ENCODE data around the gene PLA2G1B.

DNA sequence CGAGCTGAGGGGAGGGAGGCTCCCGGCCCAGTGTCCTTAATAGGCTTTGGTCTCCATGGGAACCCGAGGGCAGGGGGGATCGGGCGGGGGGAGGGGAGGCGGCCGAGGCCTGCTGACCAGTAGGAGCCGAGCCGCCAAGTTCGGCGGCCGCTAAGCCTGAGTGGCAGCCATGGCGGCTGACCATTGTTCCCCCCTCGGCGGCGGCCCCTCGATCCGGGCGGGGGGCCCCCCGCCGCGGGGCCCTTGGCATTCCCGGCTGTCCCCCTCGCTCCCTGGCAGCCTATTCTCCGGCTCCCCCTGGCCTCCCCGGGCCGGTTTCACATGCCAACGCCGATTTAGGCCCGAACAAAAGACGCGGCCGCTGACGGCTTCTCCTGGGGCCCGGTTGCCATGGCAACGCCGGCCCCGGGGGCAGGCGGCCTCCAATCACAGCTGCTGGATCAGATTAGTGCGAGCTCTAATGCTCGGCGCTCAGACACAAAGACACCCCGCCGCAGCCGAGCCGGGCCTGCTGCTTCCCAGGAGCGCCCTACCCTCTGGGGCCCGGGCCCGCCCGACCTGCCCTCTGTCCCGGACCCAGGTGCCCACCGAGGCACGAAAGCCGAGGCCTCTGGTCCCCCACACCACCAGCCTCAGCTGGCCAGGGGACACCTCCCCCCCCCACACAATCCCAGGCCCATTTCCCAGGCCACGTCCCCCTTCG is 34.1 kb upstream of the PLA2G1B start:
- TF ChIP-seq, protein P1, sequence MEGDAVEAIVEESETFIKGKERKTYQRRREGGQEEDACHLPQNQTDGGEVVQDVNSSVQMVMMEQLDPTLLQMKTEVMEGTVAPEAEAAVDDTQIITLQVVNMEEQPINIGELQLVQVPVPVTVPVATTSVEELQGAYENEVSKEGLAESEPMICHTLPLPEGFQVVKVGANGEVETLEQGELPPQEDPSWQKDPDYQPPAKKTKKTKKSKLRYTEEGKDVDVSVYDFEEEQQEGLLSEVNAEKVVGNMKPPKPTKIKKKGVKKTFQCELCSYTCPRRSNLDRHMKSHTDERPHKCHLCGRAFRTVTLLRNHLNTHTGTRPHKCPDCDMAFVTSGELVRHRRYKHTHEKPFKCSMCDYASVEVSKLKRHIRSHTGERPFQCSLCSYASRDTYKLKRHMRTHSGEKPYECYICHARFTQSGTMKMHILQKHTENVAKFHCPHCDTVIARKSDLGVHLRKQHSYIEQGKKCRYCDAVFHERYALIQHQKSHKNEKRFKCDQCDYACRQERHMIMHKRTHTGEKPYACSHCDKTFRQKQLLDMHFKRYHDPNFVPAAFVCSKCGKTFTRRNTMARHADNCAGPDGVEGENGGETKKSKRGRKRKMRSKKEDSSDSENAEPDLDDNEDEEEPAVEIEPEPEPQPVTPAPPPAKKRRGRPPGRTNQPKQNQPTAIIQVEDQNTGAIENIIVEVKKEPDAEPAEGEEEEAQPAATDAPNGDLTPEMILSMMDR (conservative IDR thresholded peaks at IDR 0.05 in 1 of 2, IDR thresholded peaks at IDR 0.05 in 1 of 2; ENCODE audit: extremely low read depth in 1 of 2, insufficient read depth in 1 of 2, low read depth in 1 of 2, low read length in 2 of 2) = no peak
- no peak for TF ChIP-seq EZH2 (IDR thresholded peaks at IDR 0.05; ENCODE audit: borderline replicate concordance, low read length)
